GM19455 (cell line): ENCODE measurements around the gene CNTN1.
"Not testable (repeated sequence)": the region's sequence is repeated elsewhere in the genome, so short reads cannot be mapped to it uniquely, and the experiment has no call there.

Source experiments
- ATAC-seq: cut with Tn5 transposase; IDR thresholded peaks from one replicate; pipeline ENCODE4 v1.9.1; 2021; ENCODE audit not compliant: unreplicated experiment

The CNTN1 gene

GRCh38 chr12:41023836-41024235 is 331.6 kb downstream of the CNTN1 start:
- no peak for ATAC-seq

- no peak for ATAC-seq
Measured at GRCh38 chr12:41026151-41026550, 333.9 kb downstream of the CNTN1 start.

- no peak for ATAC-seq
Measured at GRCh38 chr12:41032386-41032785, 340.1 kb downstream of the CNTN1 start.

GRCh38 chr12:41034686-41035085 is 342.4 kb downstream of the CNTN1 start:
- ATAC-seq, result no peak

DNA sequence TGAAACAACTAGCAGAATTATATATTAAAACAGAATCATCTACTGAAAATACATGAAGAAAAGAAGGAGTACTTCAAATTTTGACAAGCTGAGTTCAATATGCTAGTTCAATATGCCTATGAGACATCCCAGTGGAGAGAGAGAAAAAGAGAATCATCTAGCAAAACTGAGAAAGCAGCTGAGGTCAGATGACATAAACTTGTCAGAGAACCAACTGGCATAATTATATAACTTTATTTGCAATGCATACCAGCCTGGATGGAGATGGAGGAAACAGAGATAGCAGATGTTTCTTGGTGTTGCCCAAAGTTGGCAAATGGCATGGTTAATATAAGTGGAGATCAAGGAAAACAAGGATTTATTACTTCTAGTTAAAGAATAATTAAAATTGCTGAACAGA is 347.2 kb downstream of the CNTN1 start:
- no peak for ATAC-seq

DNA sequence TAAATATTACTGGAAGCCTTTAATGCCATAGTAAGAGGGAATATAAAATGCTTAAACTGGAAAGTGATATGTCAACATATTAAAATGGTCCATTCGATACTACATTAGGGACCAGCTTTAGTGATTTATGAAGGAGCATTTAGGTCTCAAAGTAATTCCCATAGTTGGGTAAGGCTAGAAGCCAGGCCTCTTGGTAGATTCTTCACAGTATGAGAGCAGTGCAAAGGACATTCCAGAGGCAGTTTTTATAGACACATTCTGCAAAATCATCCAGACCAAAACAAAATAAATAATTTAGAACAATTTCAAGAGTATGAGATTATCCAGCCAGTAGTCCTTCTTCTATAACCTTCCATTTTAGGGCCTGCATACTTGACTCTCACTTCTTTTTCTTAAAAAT is 353.3 kb downstream of the CNTN1 start:
- no peak for ATAC-seq

GRCh38 chr12:41049033-41049432 is 356.8 kb downstream of the CNTN1 start:
- ATAC-seq, result no peak

GRCh38 chr12:41051954-41052353 is 359.7 kb downstream of the CNTN1 start:
- ATAC-seq, result no peak

DNA sequence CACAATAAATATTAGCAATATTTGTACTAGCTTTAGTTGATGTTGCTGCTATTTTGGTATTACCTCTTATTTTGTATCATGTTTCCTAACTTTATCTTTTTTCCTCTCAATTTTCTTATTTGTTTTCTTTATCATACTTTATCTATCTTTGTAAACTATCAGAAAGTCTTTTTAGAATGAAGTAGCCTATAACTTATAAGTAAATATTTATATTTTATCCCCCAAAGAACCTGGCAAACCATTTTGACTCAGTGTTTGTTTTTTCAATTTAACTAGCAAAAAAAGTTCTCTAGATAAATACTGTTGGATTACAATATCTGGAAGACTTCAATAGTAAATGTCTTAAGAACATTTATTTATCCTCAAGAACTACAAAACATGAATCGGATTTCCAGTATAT is 360.2 kb downstream of the CNTN1 start:
- ATAC-seq, result no peak

DNA sequence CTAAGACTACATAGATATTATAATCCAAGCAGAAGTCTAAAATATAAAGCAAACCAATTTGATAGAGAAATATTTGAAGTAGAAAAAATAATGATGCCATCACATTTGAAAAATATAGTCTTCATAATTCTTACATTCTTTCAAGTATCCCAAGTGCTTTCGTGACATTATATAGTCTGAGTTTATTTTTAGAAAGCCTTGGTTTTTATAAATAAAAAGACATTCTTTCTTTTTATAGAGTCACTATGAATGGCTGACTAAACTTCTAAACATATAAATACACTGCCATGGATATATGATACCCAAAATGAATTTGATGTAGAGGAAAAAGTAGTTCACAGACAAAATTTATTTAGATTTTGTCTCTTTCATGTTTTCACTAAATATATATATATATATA is 360.8 kb downstream of the CNTN1 start:
- ATAC-seq, result no peak

DNA sequence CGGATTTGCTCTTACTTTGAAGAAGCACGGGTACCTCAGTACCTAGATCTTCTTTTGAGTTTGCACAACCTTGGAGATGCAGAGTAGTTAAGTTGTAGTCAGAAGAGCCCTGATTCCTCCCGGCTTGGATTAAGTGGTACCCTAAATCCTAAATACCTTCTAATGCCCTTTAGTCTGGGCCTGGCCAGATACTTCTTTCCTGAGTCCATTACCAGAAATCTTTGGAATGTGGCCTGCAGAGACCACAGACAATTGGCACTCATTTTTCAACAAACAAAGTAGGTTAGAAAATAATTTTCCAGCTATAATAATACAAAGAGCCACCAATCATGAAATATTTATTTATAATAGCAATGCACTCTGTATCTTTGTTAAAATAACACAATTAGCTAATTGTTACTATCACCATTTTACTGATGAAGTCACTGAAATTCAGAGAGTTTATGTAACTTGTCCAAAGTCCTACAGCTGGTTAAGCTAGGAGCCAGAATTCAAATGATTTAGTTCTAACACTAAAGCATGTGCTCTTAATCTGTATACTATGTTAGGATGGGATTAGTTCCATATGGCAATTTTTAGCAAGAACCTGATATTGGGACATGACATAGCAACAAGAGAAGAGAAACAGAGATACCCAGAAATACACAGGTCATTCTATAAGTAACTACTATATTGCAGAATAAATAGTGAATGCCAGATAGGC is 363.8 kb downstream of the CNTN1 start:
- ATAC-seq, result no peak

DNA sequence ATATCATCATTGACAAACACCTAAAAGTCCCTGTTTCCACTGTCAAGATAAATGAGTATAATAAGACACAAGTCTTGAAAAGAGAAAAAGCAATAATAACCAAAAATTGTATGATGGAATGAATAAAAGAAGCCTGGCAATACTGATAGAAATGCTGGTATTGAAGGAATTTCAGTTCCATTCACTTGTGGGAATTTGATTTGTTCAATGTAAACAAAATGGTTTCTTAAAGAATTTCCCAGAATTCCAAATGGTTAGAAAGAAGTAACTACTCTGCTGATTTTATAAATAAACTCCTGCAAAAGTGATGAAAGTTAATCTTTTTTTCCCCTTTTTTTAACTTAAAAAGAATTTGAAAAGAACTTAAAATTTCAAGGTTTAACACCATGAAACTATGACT is 366.0 kb downstream of the CNTN1 start:
- ATAC-seq, result no peak

DNA sequence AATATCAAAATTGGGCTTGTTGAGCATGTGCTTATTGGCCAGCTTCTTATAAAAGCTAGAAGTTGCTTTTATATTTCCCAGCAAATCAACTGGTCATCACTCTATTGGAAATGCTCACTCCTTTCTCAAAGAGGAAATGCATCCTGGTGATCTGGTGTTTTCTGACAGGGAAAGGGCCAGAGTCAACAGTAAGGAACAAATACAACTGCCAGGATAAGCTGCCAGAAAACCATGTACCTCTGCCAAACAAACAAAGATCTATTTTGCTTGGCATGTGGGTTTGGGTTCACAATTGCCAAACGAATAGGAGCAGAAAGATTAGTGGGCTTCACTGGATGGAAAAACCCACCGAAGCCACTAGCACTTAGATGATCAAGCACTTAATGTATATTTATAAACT is 369.0 kb downstream of the CNTN1 start:
- no peak for ATAC-seq

GRCh38 chr12:41064411-41064810 is 372.2 kb downstream of the CNTN1 start:
- no peak for ATAC-seq

DNA sequence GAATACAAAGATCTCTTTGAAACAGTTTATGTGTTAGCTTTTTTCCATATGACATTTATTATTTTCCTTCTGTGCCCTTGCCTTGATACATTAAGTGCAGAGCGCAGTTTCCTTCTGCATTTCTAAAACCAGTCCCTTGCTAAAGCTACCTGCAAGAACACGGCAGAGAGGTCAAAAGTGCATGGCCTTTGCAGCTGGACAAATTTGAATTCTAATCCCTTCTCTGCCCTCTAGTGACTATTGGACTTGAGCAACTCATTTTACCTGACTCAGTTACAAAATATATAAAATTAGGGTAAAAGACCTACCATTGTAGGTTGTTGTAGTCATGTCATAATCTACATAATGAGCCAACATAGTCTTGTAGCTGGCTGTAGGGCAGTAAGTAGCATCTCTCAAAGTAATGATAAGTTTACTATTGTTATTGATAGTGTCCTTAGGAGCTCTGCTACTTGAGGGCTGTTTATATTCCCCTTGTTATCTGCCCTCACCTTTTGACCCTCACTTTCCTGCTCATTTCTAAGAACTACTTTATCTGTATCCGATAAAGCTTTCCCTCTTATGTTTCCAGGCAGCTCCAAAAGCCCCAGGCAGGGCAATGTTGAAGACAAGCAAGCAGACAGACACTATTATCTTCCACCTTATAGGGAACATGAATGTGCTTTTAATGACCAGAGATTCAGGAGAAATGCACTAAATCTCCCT is 375.9 kb downstream of the CNTN1 start:
- no peak for ATAC-seq

GRCh38 chr12:41073633-41074472 is 381.6 kb downstream of the CNTN1 start:
- no peak for ATAC-seq

DNA sequence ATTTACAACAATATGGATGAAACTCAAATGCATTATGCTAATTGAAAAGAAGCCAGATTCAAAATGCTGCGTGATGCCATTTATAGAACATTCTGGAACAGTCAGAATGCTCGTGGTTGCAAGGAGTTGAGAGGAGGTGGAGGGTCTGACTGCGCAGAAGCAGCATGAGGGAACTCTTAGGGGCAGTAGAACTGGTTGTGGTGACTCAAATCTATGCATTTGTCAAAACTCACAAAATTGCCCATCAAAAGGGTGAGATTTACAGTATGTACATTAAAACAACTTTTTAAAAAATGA is 382.2 kb downstream of the CNTN1 start:
- no peak for ATAC-seq

DNA sequence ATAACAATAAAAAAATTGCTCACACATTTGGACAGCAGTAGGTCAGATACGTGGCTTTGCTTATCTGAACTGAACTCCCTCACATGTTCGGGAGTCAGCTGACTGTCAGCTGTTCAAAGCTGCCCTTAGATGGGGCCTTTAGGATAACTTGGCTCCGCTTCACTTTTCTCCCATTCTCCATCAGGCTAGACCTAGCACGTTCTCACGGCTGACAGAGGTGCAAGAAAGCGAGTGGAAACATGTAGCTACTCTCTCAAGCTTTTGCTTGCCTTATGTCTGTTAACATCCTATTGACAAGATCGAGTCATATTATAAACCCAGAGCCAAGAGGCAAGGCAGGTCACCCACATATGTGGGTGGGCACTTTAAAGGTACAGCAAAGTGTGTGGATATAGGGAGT is 383.9 kb downstream of the CNTN1 start:
- ATAC-seq, result no peak

DNA sequence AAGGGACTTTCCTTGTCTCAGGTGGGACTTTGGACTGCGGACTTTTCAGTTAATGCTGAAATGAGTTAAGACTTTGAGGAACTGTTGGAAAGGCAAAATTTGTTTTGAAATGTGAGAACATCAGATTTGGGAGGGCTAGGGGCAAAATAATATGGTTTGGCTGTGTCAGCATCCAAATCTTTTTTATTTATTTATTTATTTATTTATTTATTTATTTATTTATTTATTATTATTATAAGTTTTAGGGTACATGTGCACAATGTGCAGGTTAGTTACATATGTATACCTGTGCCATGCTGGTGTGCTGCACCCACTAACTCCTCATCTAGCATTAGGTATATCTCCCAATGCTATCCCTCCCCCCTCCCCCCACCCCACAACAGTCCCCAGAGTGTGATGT is 389.0 kb downstream of the CNTN1 start:
- not testable (repeated sequence) for ATAC-seq

DNA sequence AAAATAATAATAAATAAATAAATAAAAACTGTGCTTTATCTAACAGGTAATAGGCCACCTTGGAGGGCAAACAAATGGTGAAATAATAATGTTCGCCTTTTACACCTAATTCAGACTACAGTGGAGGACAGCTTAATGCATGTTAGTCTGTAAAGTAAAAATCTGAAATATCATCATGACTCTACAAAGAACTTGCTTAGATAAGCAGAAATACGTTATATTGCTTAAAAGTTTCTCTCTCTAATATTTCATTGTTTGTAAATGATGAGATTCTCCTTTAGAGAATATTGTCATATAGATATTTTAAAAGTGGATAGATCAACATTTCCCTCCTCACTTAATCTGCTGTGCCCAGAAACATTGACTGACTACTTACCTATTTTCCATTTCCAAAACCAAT is 397.2 kb downstream of the CNTN1 start:
- ATAC-seq, result no peak

- no peak for ATAC-seq
Measured at GRCh38 chr12:41092115-41092514, 399.9 kb downstream of the CNTN1 start.

DNA sequence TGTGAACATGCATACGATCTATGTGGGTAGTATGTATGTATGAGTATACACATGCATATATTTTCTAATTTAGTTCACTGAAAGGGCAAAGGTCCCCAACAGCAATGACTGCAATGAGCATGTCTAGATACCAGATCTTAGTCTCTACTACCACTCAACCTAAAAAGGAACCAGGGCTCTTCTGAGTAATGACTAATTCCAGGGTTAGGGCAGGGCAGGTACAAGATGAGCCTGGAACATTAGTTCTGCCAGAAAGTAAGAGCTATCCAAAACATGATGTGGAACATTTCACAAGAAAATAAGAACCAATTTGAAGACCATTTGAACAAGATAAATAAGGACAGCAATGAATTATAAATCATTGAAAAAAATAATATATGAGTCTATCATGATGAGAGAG is 404.6 kb downstream of the CNTN1 start:
- no peak for ATAC-seq
